ENCODE results near the gene TSPOAP1.

Gene TSPOAP1

DNA sequence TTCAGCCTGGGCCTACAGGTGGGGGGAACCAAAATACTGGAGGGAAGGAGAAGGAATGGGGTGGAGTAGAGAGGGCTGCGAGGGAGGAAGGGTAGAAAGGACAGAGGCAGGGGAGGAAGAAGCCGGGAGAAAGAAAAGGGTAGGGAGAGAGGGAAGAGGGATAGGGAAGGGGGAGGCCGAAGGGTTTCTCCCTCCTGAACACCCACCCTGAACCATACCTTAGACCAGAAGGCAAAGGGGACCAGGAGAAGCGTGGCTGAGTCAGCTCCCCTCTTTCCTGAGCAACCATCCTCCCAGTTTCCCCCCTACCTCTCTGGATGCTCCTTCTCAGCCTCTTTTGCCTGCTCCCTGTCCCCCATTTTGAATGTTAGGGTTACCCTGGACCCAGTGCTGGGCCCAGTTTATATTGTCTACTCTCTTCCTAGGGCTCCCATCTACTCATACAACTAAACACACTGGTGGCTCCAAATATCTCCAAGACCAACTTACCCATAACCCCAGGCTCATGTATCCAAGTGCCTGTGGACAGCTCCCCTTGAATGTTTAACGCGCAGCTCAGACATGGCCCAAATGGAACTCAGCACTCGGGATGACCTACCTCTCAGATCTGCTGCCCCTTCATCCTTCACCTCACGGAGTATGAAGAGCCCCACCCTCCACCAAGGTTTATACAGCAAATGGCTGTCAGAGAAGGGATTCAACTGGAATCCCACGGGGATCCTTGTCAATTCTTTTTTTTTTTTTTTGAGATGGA is 7.8 kb downstream of the TSPOAP1 start:
- H3K4me3 Mint-ChIP-seq, result no peak overlapping the region

DNA sequence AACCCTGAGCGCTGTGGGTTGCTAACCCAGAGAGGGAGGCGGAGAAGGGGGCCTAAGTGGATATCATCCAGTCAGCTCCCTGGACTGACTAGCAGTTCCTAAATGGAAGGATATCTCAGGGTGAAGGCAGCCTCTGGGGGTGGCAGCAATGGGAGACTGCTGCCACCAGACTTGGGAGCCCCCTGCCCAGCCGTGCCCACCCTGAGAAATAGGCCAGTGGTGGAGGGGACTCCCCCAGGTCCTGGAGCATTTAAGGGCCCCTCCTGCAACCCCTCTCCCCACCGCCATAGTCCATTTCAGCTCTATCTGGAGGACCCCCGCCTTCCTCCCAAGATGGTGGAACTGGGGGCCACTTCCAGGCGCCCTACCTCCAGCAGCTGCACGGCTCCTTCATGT is 8.4 kb downstream of the TSPOAP1 start:
- no peaks in the 10 kb centered on the region for H3K36me3 Mint-ChIP-seq
- no peaks in the 10 kb centered on the region for H3K9me3 Mint-ChIP-seq
- ATAC-seq, result no peak
- H3K4me1 Mint-ChIP-seq, result peaks cover 13% of the 10 kb centered on the region
- H3K4me3 Mint-ChIP-seq, result no peak overlapping the region
- H3K27ac Mint-ChIP-seq, result peak overlapping the region; percentile 23
- H3K27me3 Mint-ChIP-seq, result no peaks in the 10 kb centered on the region

More for the DNA sequence above, 7.8 kb downstream of the TSPOAP1 start:
- H3K27ac Mint-ChIP-seq, result peak overlapping the region; percentile 23
- no peaks in the 10 kb centered on the region for H3K27me3 Mint-ChIP-seq
- H3K4me1 Mint-ChIP-seq, result peaks cover 19% of the 10 kb centered on the region
- no peaks in the 10 kb centered on the region for H3K36me3 Mint-ChIP-seq
- ATAC-seq, result no peak
- H3K9me3 Mint-ChIP-seq, result no peaks in the 10 kb centered on the region

DNA sequence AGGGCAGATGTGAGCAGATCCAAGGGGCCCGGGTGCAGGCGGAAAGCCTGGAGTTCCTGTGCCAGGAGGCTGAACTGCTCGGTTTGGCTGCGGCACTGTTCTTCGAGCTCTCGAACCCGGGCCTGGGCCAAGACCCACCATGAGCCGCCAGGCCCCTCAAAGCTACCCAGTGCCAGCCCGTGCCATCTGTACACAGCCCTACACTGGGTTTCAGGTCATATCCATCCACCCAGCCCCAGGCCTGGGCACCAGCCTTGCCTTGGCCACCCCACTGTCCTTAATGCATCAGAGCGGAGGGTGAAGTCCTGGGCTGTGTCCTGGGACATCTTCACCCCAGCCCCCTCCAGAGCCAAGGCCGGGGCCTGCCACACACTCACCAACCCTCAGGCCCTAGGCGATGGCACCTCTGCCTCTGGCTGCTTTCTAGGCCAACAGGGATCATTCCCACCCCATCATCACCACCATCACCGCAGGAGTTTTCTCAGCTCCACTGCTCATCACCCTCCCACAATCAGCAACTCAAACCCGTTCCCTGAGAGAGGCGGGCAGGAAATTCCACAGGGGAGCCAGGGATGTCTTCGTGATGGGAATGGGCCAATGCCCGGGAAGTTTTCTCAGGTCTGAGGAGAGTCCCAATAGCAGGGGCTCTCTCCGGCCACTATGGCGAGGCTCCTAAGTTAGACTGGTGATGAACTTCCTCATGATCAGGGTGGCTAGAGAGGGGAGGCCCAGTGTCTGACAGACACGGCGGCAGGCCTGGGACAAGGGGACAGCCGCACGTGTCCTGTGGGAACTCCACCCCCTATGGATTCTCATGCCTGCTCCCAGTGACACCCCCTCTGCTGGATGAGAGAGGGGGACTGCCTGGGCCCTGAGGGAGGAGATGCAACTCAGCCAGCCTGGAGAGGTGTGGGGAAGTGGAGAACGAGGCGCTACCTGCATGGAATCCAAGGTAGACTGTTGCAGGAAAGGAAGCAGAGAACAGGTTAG is 9.1 kb downstream of the TSPOAP1 start:
- H3K36me3 Mint-ChIP-seq, result no peaks in the 10 kb centered on the region
- ATAC-seq, result no peak
- peak overlapping the region; percentile 23 for H3K27ac Mint-ChIP-seq
- no peaks in the 10 kb centered on the region for H3K27me3 Mint-ChIP-seq
- H3K4me1 Mint-ChIP-seq, result peaks cover 10% of the 10 kb centered on the region
- no peak overlapping the region for H3K4me3 Mint-ChIP-seq
- no peaks in the 10 kb centered on the region for H3K9me3 Mint-ChIP-seq

DNA sequence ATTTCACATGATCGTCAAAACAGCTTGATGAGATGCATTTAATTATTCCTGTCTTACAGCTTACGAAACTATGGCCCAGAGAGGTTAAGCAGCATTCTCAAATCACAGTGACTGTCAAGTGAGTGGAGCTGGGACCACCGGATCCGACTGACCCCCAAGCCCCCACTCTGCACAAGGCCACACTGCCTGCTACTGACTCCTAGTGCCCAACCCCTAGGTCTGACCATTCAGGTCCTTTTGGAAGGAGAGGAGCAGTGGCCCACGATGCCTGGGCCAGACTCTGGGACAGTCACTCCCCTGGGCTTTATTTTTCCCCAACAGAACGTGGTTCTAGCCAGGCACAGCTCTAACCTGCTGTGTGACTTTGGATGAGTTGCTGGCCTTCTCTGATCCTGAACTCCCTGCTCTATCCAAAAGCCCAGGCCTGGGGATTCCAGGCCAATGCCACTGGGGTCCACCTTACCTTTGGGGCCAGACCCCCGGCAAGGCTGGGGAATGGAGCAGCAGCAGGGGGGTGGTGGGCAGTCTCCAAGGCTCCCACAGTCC is 9.9 kb downstream of the TSPOAP1 start:
- Mint-ChIP-seq H3K36me3 (no peaks in the 10 kb centered on the region), H3K4me3 (no peak overlapping the region), H3K27me3 (no peaks in the 10 kb centered on the region), H3K4me1 (peaks cover 10% of the 10 kb centered on the region), H3K27ac (peak overlapping the region; percentile 75), H3K9me3 (no peaks in the 10 kb centered on the region)
- no peak for ATAC-seq

DNA sequence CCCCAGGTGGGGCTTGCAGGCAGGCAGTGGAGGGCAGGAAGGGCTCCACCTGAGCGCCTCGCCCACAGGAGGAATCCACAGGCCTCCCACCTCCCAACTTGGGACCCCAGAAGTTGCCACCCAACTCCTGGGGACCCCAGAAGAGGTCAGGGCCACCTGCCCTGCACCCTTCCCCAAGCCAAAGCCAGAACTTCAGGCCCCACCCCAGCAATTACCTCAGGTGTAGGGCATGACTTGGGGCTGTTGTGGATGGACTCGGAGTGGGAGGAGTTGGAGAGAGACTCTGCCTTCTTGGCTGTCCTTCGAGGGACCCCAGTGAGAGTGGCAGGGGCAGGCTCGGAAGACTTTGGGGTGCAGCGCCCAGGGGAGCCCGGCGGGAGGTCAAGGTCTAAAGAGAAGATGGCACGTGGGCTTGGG is 10.5 kb downstream of the TSPOAP1 start:
- Mint-ChIP-seq H3K27ac (peak overlapping the region; percentile 75), H3K4me1 (peaks cover 10% of the 10 kb centered on the region), H3K4me3 (no peak overlapping the region), H3K36me3 (no peaks in the 10 kb centered on the region), H3K9me3 (no peaks in the 10 kb centered on the region), H3K27me3 (no peaks in the 10 kb centered on the region)
- ATAC-seq, result no peak

DNA sequence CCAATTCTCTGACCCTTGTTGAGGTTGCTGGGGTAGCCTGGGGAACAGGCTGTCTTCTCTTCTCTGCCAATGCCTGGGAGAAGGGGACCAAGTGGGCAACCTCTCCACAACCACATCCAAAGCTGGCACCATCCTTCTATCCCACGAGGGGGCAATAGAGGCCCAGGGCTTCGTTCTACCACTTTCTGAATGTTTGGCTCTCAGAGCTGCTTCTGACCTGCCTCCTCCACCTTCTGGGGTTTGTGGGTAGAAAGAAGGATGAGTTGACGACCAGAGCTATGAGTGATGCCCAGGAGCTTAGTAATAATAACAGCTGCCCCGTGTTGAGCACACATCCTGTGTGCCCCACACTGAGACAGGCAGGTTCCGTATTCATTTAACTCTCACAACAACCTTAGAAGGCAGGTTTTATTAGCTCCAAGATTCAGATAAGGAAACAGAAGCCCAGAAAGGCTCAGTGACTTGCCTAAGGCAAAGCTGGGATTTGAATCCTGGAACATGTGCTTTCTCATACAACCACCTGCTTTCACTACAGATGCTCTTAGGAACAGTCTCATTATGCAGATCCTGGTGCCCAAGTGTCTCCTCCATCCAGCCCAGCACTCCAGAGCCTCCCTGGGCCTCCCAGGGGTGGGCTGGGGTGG is 11.1 kb downstream of the TSPOAP1 start:
- peaks cover 10% of the 10 kb centered on the region for H3K4me1 Mint-ChIP-seq
- H3K27me3 Mint-ChIP-seq, result no peaks in the 10 kb centered on the region
- H3K36me3 Mint-ChIP-seq, result no peaks in the 10 kb centered on the region
- ATAC-seq, result peak; percentile 96
- no peak overlapping the region for H3K4me3 Mint-ChIP-seq
- peak overlapping the region; percentile 75 for H3K27ac Mint-ChIP-seq
- H3K9me3 Mint-ChIP-seq, result no peaks in the 10 kb centered on the region

DNA sequence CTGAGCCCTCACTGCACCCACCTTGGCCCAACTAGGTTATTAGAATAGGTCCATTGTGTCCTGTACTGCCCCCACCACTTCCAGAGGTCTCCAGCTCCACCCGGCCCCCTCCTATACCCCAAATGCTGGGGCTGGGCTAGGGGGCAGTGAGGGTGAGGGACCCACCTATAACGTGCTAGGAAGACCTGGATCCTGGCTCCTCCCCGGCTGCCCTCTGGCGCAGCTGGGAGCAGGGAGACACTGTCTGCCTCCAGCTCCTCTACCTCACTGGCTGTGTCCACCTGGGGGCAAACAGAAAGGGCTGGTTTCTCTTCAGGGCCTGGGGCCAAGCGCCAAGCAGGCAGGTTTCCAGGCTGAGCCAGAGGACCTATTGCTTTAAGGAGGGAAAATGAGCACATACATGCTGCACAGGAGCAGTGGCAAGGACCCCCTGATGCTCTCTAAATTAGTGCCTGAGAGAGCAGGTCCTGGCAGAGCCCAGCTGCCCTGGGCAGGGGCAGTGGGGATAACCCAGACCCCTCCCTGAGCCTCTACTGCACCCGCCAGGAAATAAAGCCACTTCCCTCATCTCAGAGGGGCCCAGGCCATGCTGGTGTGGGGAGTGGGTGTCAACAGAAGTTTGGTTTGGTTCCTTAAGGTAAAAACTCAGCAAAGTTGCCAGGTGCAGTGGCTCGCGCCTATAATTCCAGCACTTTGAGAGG is 12.2 kb downstream of the TSPOAP1 start:
- H3K4me3 Mint-ChIP-seq, result no peak overlapping the region
- H3K36me3 Mint-ChIP-seq, result no peaks in the 10 kb centered on the region
- H3K9me3 Mint-ChIP-seq, result no peaks in the 10 kb centered on the region
- peak overlapping the region; percentile 75 for H3K27ac Mint-ChIP-seq
- no peaks in the 10 kb centered on the region for H3K27me3 Mint-ChIP-seq
- no peak for ATAC-seq
- peaks cover 10% of the 10 kb centered on the region for H3K4me1 Mint-ChIP-seq

DNA sequence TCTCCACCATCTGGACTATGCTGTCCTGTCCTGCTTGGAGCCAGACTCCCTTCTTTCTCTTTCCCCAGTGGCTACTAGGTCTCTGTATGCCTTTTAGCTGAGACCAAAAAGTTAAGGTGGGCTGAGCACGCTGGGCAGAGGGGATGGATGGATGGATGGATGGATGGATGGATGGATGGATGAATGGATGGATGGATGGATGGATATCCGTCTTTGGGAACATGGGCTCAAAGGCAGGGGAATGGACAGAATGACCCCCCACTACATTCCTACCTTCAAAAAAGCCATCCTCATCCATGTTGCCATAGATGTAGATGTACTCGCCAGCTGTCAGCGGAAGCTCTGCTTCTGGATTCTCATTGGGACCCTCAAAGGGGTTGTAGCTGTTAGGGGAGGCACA is 12.8 kb downstream of the TSPOAP1 start:
- H3K27ac Mint-ChIP-seq, result no peak overlapping the region
- no peaks in the 10 kb centered on the region for H3K36me3 Mint-ChIP-seq

DNA sequence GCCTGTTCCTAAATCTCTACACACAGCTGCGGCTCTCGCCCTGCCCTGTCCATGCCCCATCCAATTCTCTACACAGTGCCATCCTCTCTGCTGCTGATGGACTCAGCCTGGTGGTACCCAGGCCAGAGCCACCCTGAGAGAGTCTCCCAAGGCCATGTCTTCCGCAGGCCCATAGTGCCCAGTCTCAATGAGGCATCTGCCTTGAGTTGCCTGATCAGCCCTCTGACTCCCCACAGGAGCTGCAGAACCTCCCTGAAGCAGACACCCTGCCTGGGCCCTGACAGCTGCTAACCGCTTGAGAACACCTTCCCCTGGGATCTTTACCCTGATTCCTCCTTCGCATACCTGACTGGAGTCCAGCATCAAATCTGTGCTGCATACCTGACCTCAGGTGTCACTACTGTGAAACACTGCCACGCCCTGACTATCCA is 13.3 kb downstream of the TSPOAP1 start:
- Mint-ChIP-seq H3K4me3 (no peak overlapping the region), H3K9me3 (no peaks in the 10 kb centered on the region), H3K4me1 (peaks cover 10% of the 10 kb centered on the region), H3K27me3 (no peaks in the 10 kb centered on the region), H3K36me3 (no peaks in the 10 kb centered on the region), H3K27ac (no peak overlapping the region)
- no peak for ATAC-seq

More for the DNA sequence above, 12.8 kb downstream of the TSPOAP1 start:
- H3K9me3 Mint-ChIP-seq, result no peaks in the 10 kb centered on the region
- no peak overlapping the region for H3K4me3 Mint-ChIP-seq
- peaks cover 10% of the 10 kb centered on the region for H3K4me1 Mint-ChIP-seq
- H3K27me3 Mint-ChIP-seq, result no peaks in the 10 kb centered on the region
- no peak for ATAC-seq

DNA sequence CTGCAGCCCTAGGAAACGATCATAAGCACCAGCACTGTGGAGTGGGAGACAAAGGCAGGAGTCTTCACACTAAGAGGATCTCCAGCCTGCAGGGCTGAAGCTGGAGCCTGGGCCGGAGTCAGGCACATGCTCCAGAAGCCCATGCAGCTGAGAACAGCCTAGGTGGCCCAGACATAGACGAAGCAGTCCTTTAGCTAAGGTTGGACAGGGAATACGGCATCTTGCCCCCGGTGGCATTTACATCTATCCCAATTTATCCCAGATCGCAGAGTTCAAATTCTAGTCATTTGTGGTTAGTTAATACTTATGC is 13.9 kb downstream of the TSPOAP1 start:
- ATAC-seq, result no peak
- Mint-ChIP-seq H3K9me3 (no peaks in the 10 kb centered on the region), H3K36me3 (no peaks in the 10 kb centered on the region), H3K27ac (peak overlapping the region; percentile 18), H3K4me1 (peaks cover 10% of the 10 kb centered on the region), H3K27me3 (no peaks in the 10 kb centered on the region), H3K4me3 (no peak overlapping the region)

DNA sequence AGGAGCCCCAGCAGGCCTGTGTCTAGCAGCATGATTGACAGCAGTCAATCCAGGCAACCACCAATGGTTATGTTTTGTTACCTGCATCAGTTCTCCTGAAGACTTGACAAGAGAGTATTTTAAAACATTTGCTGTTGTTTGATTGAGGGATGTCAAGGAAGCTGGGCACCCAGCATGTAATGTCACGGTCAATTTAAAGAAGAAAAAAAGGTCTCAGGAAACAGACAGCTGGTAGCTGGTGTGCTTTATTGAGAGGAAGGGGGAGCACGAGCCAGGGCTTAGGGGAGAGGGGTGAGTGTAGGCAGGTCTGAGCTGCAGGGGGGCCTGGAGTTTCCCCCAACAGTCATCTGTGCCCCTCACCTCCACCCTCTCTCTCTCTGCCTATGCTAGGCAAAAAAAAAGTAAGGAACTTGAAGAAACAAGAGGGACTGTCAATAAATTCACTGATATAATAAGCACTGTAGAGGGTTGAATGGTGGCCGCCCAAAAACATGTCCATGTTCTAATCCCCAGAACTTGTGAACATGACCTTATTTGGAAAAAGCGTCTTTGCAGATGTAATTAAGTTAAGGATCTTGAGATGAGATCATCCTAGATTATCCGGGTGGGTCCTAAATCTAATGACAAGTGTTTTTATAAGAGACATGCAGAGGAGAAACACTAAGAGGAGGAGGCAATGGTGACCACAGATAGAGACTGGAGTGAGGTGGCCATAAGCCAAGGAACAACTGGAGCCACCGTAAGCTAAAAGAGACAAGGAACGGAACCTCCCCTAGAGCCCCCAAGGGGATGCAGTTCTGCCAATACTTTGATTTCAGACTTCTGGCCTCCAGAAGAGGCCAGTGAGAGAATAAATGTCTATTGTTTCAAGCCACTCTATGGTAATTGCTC is 14.5 kb downstream of the TSPOAP1 start:
- H3K27me3 Mint-ChIP-seq, result no peaks in the 10 kb centered on the region
- H3K4me3 Mint-ChIP-seq, result no peak overlapping the region
- H3K36me3 Mint-ChIP-seq, result no peaks in the 10 kb centered on the region
- H3K27ac Mint-ChIP-seq, result peak overlapping the region; percentile 18
- no peaks in the 10 kb centered on the region for H3K9me3 Mint-ChIP-seq
- no peak for ATAC-seq
- H3K4me1 Mint-ChIP-seq, result peaks cover 10% of the 10 kb centered on the region

DNA sequence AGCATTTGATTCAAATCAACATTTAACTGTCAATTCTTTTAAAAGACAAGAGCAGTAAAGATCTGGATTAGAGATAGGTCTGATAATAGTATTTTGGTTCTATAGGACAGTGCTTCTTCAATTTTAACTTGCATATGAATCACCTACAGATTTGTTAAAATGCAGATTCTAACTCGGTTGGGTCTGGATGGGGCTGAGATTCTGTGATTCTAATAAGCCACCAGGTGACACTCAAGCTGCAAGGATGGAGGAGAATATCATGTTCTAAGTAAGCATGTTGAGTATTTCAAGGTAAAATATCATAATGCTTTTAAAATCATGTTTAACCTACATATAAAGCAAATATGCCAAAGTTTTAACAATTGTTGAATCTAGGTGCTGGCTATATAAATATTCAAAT is 15.8 kb downstream of the TSPOAP1 start:
- no peaks in the 10 kb centered on the region for H3K9me3 Mint-ChIP-seq
- H3K4me1 Mint-ChIP-seq, result peaks cover 9% of the 10 kb centered on the region
- ATAC-seq, result no peak
- no peaks in the 10 kb centered on the region for H3K36me3 Mint-ChIP-seq
- H3K27ac Mint-ChIP-seq, result no peak overlapping the region
- no peak overlapping the region for H3K4me3 Mint-ChIP-seq
- no peaks in the 10 kb centered on the region for H3K27me3 Mint-ChIP-seq

DNA sequence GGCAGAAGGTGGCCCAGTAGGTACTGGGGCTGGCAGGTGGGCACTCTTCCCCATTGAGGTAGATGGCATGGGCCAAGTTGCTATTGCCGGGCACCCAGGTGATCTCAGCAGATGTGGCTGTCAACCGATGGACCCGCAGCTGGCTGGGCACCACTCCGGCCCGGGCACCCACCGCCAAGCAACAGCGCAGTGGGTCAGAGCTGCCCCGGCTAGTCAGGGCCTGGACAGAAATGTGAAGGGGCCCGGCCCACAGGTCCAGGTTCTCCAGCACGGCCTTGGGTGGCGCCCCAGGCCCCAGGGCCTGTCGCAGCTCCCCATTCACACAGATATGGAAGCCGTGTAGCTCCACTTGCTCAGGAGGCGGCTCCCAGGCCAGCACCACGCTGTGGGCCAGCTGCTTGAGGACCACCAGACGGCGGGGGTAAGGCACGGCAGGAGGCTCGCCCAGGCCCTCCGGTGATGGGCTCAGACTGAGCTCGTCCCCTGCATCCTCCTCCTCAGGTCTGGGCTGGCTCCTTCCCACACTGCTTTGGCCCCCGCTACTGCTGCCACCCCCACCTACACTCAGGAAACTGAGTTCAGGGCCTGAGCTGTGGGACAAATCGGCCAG is 16.5 kb downstream of the TSPOAP1 start:
- Mint-ChIP-seq H3K4me3 (no peak overlapping the region), H3K9me3 (no peaks in the 10 kb centered on the region), H3K36me3 (no peaks in the 10 kb centered on the region), H3K27ac (no peak overlapping the region), H3K4me1 (peaks cover 2% of the 10 kb centered on the region), H3K27me3 (no peaks in the 10 kb centered on the region)
- no peak for ATAC-seq
